HepG2 (cell line): ENCODE data around the gene SLC10A1. TPM values are rescaled to one million over a fixed set of nuclear protein-coding genes. Genes with fewer than 3 reads are reported as not detected.

Source experiments
- ARID2 ChIP-seq: sonication (generic); formaldehyde crosslinking; IDR thresholded peaks from 2 replicates; pipeline ENCODE4 v1.8.1; 2022; ENCODE audit warnings: mild to moderate bottlenecking, missing genetic modification reagents, borderline replicate concordance
- ATF7 ChIP-seq, 2 experiments: fragments of 450-650 bp in 1 of 2; sonication (generic) in 1 of 2; formaldehyde crosslinking in 1 of 2; IDR thresholded peaks; 2 replicates each; pipeline versions ENCODE4 v1.4.0 to v1.6.1; 2016 to 2020; ENCODE audit warnings: antibody characterized with exemption in 1 of 2, mild to moderate bottlenecking in 1 of 2, missing genetic modification reagents in 1 of 2
- EEA1 ChIP-seq: sonication (generic); formaldehyde crosslinking; IDR thresholded peaks from 2 replicates; pipeline ENCODE4 v1.5.1; 2020; ENCODE audit warnings: mild to moderate bottlenecking, missing genetic modification reagents, borderline replicate concordance
- EHMT2 ChIP-seq: fragments of 200-600 bp; sonication (generic); IDR thresholded peaks from 2 replicates; pipeline ENCODE4 v1.7.0; 2017; ENCODE audit warnings: antibody characterized with exemption, low read depth, low read length, borderline replicate concordance
- FOSL2 ChIP-seq: sonication (generic); formaldehyde crosslinking; IDR thresholded peaks from 2 replicates; pipeline ENCODE4 v1.4.0; 2020; ENCODE audit warnings: missing genetic modification reagents
- GABPA ChIP-seq, 2 experiments: IDR thresholded peaks; 2 replicates each; pipeline ENCODE4 v1.6.1; 2011 to 2016; ENCODE audit warnings: low read depth in 2 of 2, low read length in 1 of 2, missing biosample characterization in 1 of 2, missing genetic modification characterization in 1 of 2
- HDAC2 ChIP-seq: sonication (generic); formaldehyde crosslinking; IDR thresholded peaks from 2 replicates; pipeline ENCODE4 v1.4.0; 2020; ENCODE audit warnings: missing genetic modification reagents
- HOXA9 ChIP-seq: sonication (generic); formaldehyde crosslinking; IDR thresholded peaks from 2 replicates; pipeline ENCODE4 v1.8.1; 2022; ENCODE audit warnings: missing genetic modification reagents, mild to moderate bottlenecking, moderate library complexity, borderline replicate concordance
- JUN ChIP-seq: sonication (generic); formaldehyde crosslinking; IDR thresholded peaks from 2 replicates; pipeline ENCODE4 v1.4.0; 2020; ENCODE audit warnings: mild to moderate bottlenecking, missing genetic modification reagents
- KAT2B ChIP-seq: fragments of 150-350 bp; IDR thresholded peaks from 2 replicates; pipeline ENCODE4 v1.6.1; 2014; ENCODE audit warnings: low read depth, low read length, borderline replicate concordance
- MAFG ChIP-seq: sonication (generic); formaldehyde crosslinking; IDR thresholded peaks from 2 replicates; pipeline ENCODE4 v1.5.1; 2020; ENCODE audit warnings: mild to moderate bottlenecking, missing genetic modification reagents
- MIER2 ChIP-seq: IDR thresholded peaks from 2 replicates; pipeline ENCODE4 v1.6.1; 2016; ENCODE audit warnings: missing biosample characterization, missing genetic modification reagents
- SIN3A ChIP-seq: IDR thresholded peaks from 2 replicates; pipeline ENCODE4 v1.6.1; 2011; ENCODE audit warnings: low read depth, mild to moderate bottlenecking, control low read depth, low read length, borderline replicate concordance
- ZBTB7B ChIP-seq: sonication (generic); formaldehyde crosslinking; IDR thresholded peaks from 2 replicates; pipeline ENCODE4 v1.4.0; 2020; ENCODE audit warnings: missing genetic modification reagents
- ZMYM4 ChIP-seq: sonication (generic); formaldehyde crosslinking; IDR thresholded peaks from 2 replicates; pipeline ENCODE4 v1.8.1; 2023; ENCODE audit warnings: mild to moderate bottlenecking, missing genetic modification reagents
- ZNF205 ChIP-seq: IDR thresholded peaks from 2 replicates; pipeline ENCODE4 v1.6.1; 2018; ENCODE audit warnings: missing biosample characterization, missing genetic modification reagents
- ZNF296 ChIP-seq: sonication (generic); formaldehyde crosslinking; conservative IDR thresholded peaks from 2 replicates; pipeline ENCODE4 v1.5.0; 2020; ENCODE audit warnings: mild to moderate bottlenecking, missing genetic modification reagents
- ZNF724P ChIP-seq: sonication (generic); formaldehyde crosslinking; IDR thresholded peaks from 2 replicates; pipeline ENCODE4 v1.8.0; 2022; ENCODE audit warnings: missing genetic modification reagents, borderline replicate concordance
- polyA plus RNA-seq, 8 experiments: library from polyadenylated mRNA; depleted of rRNA in 3 of 8; stranded (reverse) in 7 of 8; unstranded in 1 of 8; fragments of >200 nt; fragmentation: Illumina TruSeq in 4 of 8; extraction: Trizol in 4 of 8; gene quantifications; 2 replicates each; pipeline versions ENCODE4 v1.2.1 to v1.2.3, GENCODE V29; 2011 to 2016; ENCODE audit warnings: low read depth in 4 of 8, missing spikeins in 1 of 8, mixed read lengths in 1 of 8; ENCODE audit not compliant: insufficient read depth in 1 of 8
- total RNA-seq, 5 experiments: library from RNA; depleted of rRNA; stranded (reverse); fragments of >200 nt; fragmentation: Illumina TruSeq; extraction: Trizol; gene quantifications; 2 replicates each; pipeline ENCODE4 v1.2.3, GENCODE V29; 2016; ENCODE audit warnings: low read depth in 1 of 5
- TF ChIP-seq, protein P1 (sequence below): sonication (generic); formaldehyde crosslinking; IDR thresholded peaks from 2 replicates; pipeline ENCODE4 v1.8.0; 2022; ENCODE audit warnings: mild to moderate bottlenecking, missing genetic modification reagents; ENCODE audit not compliant: insufficient replicate concordance
- TF ChIP-seq, protein P2 (sequence below): sonication (generic); formaldehyde crosslinking; IDR thresholded peaks from 2 replicates; pipeline ENCODE4 v1.4.0; 2020; ENCODE audit warnings: missing genetic modification reagents, borderline replicate concordance
- TF ChIP-seq, protein P3 (sequence below): sonication (generic); formaldehyde crosslinking; IDR thresholded peaks from 2 replicates; pipeline ENCODE4 v1.8.0; 2022; ENCODE audit warnings: low read depth, missing genetic modification reagents
- TF ChIP-seq, protein P4 (sequence below): IDR thresholded peaks from 2 replicates; pipeline ENCODE4 v1.6.1; 2016; ENCODE audit warnings: missing biosample characterization, missing genetic modification reagents, low read depth

SLC10A1 gene
- total and polyA plus RNA-seq, 2 of the 13 experiments (the other 11 are each of a cell fraction or from before 2014, with no cell fraction given) = 0.17 TPM; not detected in 1

DNA sequence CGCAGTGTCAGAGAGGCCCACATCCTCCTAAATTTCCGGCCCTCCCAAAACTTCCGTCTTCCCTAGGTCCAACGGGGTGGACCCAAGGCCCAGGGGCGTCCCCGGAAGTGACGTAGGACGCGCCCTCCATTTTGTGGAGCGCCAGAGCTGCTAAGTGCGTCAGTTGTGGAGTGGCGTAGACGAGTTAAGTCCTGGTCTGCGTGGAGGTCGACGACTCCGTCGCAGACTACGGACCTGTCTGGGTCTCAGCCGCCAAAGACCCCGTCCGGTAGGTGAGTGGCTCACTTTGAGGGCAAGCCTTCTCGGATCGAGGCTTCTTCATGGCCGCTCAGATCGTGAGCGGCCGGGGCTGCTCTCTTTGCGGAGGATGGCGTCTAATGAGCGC is 30.1 kb downstream of the SLC10A1 start, which contains the start of gene SRSF5 (continued):
- TF ChIP-seq, protein P1, sequence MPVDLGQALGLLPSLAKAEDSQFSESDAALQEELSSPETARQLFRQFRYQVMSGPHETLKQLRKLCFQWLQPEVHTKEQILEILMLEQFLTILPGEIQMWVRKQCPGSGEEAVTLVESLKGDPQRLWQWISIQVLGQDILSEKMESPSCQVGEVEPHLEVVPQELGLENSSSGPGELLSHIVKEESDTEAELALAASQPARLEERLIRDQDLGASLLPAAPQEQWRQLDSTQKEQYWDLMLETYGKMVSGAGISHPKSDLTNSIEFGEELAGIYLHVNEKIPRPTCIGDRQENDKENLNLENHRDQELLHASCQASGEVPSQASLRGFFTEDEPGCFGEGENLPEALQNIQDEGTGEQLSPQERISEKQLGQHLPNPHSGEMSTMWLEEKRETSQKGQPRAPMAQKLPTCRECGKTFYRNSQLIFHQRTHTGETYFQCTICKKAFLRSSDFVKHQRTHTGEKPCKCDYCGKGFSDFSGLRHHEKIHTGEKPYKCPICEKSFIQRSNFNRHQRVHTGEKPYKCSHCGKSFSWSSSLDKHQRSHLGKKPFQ = no peak
- TF ChIP-seq EHMT2 = peak; percentile 70; the same call in 1 of the 2 replicates
- TF ChIP-seq SIN3A = peak; percentile 74; the same call in 1 of the 2 replicates
- TF ChIP-seq ZNF724P = 0 out of 2 replicates have a peak, but pooled peaks have one; percentile 76
- TF ChIP-seq, protein P2, sequence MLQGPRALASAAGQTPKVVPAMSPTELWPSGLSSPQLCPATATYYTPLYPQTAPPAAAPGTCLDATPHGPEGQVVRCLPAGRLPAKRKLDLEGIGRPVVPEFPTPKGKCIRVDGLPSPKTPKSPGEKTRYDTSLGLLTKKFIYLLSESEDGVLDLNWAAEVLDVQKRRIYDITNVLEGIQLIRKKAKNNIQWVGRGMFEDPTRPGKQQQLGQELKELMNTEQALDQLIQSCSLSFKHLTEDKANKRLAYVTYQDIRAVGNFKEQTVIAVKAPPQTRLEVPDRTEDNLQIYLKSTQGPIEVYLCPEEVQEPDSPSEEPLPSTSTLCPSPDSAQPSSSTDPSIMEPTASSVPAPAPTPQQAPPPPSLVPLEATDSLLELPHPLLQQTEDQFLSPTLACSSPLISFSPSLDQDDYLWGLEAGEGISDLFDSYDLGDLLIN (CRISPR knock-in tag) = no peak
- peak; percentile 61; the same call in 1 of the 2 replicates for TF ChIP-seq JUN (CRISPR knock-in tag)
- no peak for TF ChIP-seq EEA1 (CRISPR knock-in tag)
- TF ChIP-seq HOXA9 = no peak
- TF ChIP-seq, protein P3, sequence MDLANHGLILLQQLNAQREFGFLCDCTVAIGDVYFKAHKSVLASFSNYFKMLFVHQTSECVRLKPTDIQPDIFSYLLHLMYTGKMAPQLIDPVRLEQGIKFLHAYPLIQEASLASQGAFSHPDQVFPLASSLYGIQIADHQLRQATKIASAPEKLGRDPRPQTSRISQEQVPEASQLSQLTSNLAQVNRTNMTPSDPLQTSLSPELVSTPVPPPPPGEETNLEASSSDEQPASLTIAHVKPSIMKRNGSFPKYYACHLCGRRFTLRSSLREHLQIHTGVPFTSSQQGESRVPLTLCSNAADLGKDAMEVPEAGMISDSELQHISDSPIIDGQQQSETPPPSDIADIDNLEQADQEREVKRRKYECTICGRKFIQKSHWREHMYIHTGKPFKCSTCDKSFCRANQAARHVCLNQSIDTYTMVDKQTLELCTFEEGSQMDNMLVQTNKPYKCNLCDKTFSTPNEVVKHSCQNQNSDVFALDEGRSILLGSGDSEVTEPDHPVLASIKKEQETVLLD (CRISPR knock-in tag) = peak; percentile 73; the same call in 1 of the 2 replicates
- peak; percentile 66 for TF ChIP-seq FOSL2 (CRISPR knock-in tag)
- TF ChIP-seq HDAC2 (CRISPR knock-in tag) = peak; percentile 75
- no peak for TF ChIP-seq ATF7 (IDR thresholded peaks at IDR 0.05)
- TF ChIP-seq ATF7 (CRISPR knock-in tag; IDR thresholded peaks at IDR 0.05) = peak; percentile 44; the same call in 1 of the 2 replicates
- TF ChIP-seq ZNF296 (CRISPR knock-in tag) = no peak
- TF ChIP-seq, protein P4, sequence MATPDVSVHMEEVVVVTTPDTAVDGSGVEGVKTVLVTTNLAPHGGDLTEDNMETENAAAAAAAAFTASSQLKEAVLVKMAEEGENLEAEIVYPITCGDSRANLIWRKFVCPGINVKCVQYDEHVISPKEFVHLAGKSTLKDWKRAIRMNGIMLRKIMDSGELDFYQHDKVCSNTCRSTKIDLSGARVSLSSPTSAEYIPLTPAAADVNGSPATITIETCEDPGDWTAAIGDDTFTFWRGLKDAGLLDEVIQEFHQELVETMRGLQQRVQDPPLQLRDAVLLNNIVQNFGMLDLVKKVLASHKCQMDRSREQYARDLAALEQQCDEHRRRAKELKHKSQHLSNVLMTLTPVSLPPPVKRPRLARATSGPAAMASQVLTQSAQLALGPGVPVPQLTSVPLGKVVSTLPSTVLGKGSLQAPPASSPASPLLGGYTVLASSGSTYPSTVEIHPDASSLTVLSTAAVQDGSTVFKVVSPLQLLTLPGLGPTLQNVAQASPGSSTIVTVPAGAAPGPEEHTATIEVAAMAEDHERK (CRISPR knock-in tag) = peak; percentile 75; the same call in 1 of the 2 replicates
- TF ChIP-seq ZBTB7B (CRISPR knock-in tag) = no peak; the same call in 1 of the 2 replicates
- peak; percentile 83 for TF ChIP-seq GABPA (IDR thresholded peaks at IDR 0.05; ENCODE audit: low read depth, low read length)
- peak; percentile 98 for TF ChIP-seq GABPA (CRISPR knock-in tag; IDR thresholded peaks at IDR 0.05; ENCODE audit: low read depth)
- peak; percentile 96 for TF ChIP-seq ZMYM4
- 0 out of 2 replicates have a peak, but pooled peaks have one; percentile 44 for TF ChIP-seq ZNF205
- TF ChIP-seq MIER2 (CRISPR knock-in tag) = no peak
- no peak for TF ChIP-seq MAFG
- TF ChIP-seq ARID2 = no peak
- no peak for TF ChIP-seq KAT2B
